ENCODE measurements around the gene NDUFB6.

Gene NDUFB6

GRCh38 chr9:32596096-32596865 is 23.3 kb upstream of the NDUFB6 start:
- H3K4me3 ChIP-seq (ENCODE audit: low read depth, low read length), result no peak overlapping the region
- no peak for TF ChIP-seq CTCF (IDR thresholded peaks at IDR 0.05; ENCODE audit: low read depth, low read length, missing control alignments)
- no peak for DNase-seq (ENCODE audit: low read depth)
- in situ Hi-C loops (cut with HindIII; ENCODE audit: low sequenced_read_pairs), result no loop called here

DNA sequence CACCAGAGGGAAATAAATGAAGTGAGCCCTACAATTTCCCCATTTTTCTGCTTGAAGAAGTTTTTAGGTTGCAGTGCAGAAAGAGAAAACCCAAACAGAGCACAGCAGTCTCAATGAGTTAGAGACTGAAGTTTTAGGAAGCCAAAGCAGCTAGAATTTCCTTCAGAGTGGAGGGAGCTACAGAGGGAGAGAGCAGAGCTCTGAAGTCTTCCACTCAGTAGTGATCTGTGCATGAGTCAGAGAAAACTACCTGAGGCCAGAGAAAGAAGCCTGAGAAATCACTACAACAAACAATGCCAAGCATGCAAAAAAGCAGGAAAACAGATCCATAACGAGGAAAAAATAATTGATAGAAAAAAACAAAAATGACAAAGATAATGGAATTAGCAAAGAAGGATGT is 17.9 kb upstream of the NDUFB6 start:
- in situ Hi-C loops (cut with HindIII; ENCODE audit: low sequenced_read_pairs), result no loop called here
- TF ChIP-seq CTCF (IDR thresholded peaks at IDR 0.05; ENCODE audit: low read depth, low read length, missing control alignments), result no peak

GRCh38 chr9:32590476-32590875 is 17.5 kb upstream of the NDUFB6 start:
- no peak for DNase-seq (ENCODE audit: low read depth)

More for the DNA sequence above, 17.9 kb upstream of the NDUFB6 start:
- no peak for DNase-seq (ENCODE audit: low read depth)
- no peak overlapping the region for H3K4me3 ChIP-seq (ENCODE audit: low read depth, low read length)

GRCh38 chr9:32589083-32589723 is 16.2 kb upstream of the NDUFB6 start:
- peak; percentile 62 for DNase-seq (ENCODE audit: low read depth)
- peak; percentile 64 for TF ChIP-seq CTCF (IDR thresholded peaks at IDR 0.05; ENCODE audit: low read depth, low read length, missing control alignments)
- in situ Hi-C loops (cut with HindIII; ENCODE audit: low sequenced_read_pairs), result no loop called here
- H3K4me3 ChIP-seq (ENCODE audit: low read depth, low read length), result no peak overlapping the region

More at GRCh38 chr9:32590476-32590875, 17.5 kb upstream of the NDUFB6 start:
- H3K4me3 ChIP-seq (ENCODE audit: low read depth, low read length), result no peak overlapping the region
- TF ChIP-seq CTCF (IDR thresholded peaks at IDR 0.05; ENCODE audit: low read depth, low read length, missing control alignments), result no peak
- in situ Hi-C loops (cut with HindIII; ENCODE audit: low sequenced_read_pairs), result no loop called here

- no peak overlapping the region for H3K4me3 ChIP-seq (ENCODE audit: low read depth, low read length)
- in situ Hi-C loops (cut with HindIII; ENCODE audit: low sequenced_read_pairs), result no loop called here
- no peak for TF ChIP-seq CTCF (IDR thresholded peaks at IDR 0.05; ENCODE audit: low read depth, low read length, missing control alignments)
- DNase-seq (ENCODE audit: low read depth), result peak; percentile 42
Observed at GRCh38 chr9:32587901-32588300, 14.9 kb upstream of the NDUFB6 start.

DNA sequence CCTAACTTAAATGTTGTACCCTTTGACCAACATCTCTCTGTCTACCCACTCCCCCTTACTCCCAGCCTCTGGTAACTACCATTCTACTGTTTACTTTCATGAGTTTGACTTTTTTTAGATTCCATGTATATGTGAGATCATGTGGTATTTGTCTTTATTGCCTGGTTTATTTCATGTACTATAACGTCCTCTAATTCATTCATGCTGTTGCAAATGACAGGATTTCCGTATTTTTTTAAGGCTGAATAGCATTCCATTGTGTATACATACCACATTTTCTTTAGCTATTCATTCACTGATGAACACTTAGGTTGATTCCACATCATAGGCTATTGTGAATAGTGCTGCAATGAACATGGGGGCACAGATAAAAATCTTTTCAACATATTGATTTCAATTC is 11.8 kb upstream of the NDUFB6 start:
- no peak overlapping the region for H3K4me3 ChIP-seq (ENCODE audit: low read depth, low read length)
- TF ChIP-seq CTCF (IDR thresholded peaks at IDR 0.05; ENCODE audit: low read depth, low read length, missing control alignments), result no peak
- DNase-seq (ENCODE audit: low read depth), result no peak
- in situ Hi-C loops (cut with HindIII; ENCODE audit: low sequenced_read_pairs), result no loop called here

All from astrocyte of the cerebellum (primary cell).